Testis (tissue), 2 donors: ENCODE results near the gene SLMAP.

Experiments
- CTCF ChIP-seq, 3 experiments: fragments of 450-650 bp in 2 of 3; fragments of 200-600 bp in 1 of 3; sonication (generic) in 1 of 3; IDR thresholded peaks; one replicate each; pipeline ENCODE4 v1.5.1; 2016 to 2019; ENCODE audit warnings: antibody characterized with exemption in 3 of 3, mild to moderate bottlenecking in 2 of 3, moderate library complexity in 1 of 3
- POLR2A ChIP-seq: fragments of 450-650 bp; IDR thresholded peaks from one replicate; pipeline ENCODE4 v1.6.1; 2017; ENCODE audit warnings: antibody characterized with exemption, mild to moderate bottlenecking, moderate library complexity

GRCh38 chr3:57818772-57819171, 62.7 kb downstream of the SLMAP start:
- TF ChIP-seq CTCF (IDR thresholded peaks at IDR 0.05) (no peak), POLR2A (no peak)
